ENCODE measurements around the gene CMIP. TPM values are rescaled to one million over a fixed set of nuclear protein-coding genes. Genes with fewer than 3 reads are reported as not detected.

CMIP gene
- total RNA-seq, 3 donors from 2014 or later, result 73.3 to 127 (median 79.8) TPM

DNA sequence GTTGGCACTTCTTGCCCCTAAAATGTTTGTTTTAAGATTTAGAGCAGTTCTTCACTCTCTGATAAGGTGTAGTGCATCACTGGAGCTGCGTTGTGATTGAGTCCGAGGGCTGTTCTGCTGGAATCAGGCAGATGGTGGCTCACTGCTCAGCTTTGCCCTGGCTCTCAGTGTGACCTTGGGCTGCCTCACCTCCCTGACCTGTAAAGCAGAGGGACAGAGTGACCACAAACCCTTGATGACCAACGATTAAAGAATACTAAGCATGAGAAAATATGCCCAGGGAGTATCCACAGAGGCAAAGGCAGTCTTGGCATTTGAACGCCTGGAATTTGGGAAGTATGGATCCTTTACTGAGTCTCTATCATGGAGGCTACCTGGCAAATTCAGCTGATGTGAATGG is 18.1 kb downstream of the CMIP start:
- Histone ChIP-seq H3K36me3 (ENCODE audit: low read depth) (no peaks in the 10 kb centered on the region), H3K4me3 (no peak overlapping the region), H3K9me3 (no peaks in the 10 kb centered on the region), H3K4me1 (ENCODE audit: low read depth) (peaks cover 8% of the 10 kb centered on the region)
- intact Hi-C loops (cut with DNase I, micrococcal nuclease), result no loop called here
- TF ChIP-seq, protein P1, sequence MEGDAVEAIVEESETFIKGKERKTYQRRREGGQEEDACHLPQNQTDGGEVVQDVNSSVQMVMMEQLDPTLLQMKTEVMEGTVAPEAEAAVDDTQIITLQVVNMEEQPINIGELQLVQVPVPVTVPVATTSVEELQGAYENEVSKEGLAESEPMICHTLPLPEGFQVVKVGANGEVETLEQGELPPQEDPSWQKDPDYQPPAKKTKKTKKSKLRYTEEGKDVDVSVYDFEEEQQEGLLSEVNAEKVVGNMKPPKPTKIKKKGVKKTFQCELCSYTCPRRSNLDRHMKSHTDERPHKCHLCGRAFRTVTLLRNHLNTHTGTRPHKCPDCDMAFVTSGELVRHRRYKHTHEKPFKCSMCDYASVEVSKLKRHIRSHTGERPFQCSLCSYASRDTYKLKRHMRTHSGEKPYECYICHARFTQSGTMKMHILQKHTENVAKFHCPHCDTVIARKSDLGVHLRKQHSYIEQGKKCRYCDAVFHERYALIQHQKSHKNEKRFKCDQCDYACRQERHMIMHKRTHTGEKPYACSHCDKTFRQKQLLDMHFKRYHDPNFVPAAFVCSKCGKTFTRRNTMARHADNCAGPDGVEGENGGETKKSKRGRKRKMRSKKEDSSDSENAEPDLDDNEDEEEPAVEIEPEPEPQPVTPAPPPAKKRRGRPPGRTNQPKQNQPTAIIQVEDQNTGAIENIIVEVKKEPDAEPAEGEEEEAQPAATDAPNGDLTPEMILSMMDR (IDR thresholded peaks at IDR 0.05), result no peak
- DNase-seq (no peak), ATAC-seq (no peak)

DNA sequence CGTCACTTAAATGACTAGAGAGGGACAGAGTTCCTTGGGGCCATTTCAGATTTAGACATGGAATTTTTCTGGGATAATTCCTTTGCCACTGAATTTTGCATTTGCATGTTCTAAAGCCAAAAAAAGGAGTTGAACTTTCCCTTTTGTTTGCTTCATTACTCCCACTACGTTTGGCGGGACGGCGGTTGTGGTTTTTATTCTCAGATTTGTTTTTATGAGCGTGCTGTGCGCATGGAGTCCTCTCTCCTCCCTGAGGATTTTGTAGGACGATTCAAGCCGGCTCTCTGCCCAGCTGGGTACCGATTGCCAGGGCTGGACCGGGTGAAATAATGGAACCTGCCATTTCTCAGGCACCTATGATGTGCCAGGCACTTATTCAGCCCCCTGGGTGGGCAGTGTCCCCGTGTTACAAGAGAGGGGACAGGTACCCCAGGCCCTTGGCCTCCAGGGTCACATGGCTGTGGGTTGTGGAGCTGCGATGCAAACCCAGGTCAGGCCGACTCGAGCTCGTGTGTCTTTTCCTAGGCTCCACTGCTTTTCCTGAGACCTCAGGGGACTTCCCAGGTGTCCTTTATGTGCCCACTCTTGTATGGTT is 18.8 kb downstream of the CMIP start:
- intact Hi-C loops (cut with DNase I, micrococcal nuclease), result no loop called here
- TF ChIP-seq, protein P1 (IDR thresholded peaks at IDR 0.05), result no peak
- Histone ChIP-seq H3K9me3 (no peaks in the 10 kb centered on the region), H3K4me1 (ENCODE audit: low read depth) (peaks cover under 1% of the 10 kb centered on the region), H3K36me3 (ENCODE audit: low read depth) (no peaks in the 10 kb centered on the region), H3K4me3 (no peak overlapping the region)
- no peak for ATAC-seq
- DNase-seq, result no peak

- ATAC-seq (no peak), DNase-seq (no peak)
- Histone ChIP-seq H3K9me3 (no peaks in the 10 kb centered on the region), H3K4me1 (ENCODE audit: low read depth) (peaks cover 2% of the 10 kb centered on the region), H3K36me3 (ENCODE audit: low read depth) (no peaks in the 10 kb centered on the region), H3K4me3 (no peak overlapping the region)
- intact Hi-C loops (cut with DNase I, micrococcal nuclease), result no loop called here
- TF ChIP-seq, protein P1 (IDR thresholded peaks at IDR 0.05), result no peak
Measured at GRCh38 chr16:81464279-81464678, 19.7 kb downstream of the CMIP start.

DNA sequence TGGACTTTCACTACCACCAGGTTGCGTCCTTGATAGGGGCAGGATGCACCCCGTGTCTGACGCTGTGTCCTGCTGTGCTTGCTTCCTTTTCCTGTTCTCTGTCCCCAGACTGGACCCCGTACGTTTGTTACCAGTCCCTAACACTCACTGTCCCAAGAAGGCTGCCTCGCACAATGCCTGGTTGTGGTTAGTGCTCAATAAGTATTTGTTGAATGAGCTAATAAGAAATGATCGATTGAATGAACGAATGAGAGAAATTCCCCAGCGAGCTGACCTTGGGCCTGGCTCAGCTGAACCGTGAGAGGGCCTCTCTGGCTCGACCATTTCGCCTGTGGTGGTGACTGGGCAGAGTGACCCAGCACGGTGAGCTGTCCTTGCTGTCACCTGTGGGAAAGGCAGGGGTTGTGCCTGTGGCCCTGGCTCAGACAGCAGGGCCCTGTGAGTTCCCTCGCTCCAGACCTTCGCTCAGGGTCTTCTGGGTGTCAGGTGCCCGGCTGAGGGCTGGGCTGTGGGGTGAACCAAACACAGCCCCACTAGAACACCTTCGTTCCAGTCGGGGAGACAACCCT is 20.9 kb downstream of the CMIP start:
- Histone ChIP-seq H3K36me3 (ENCODE audit: low read depth) (no peaks in the 10 kb centered on the region), H3K4me1 (ENCODE audit: low read depth) (peaks cover 2% of the 10 kb centered on the region), H3K9me3 (no peaks in the 10 kb centered on the region), H3K4me3 (no peak overlapping the region)
- TF ChIP-seq, protein P1 (IDR thresholded peaks at IDR 0.05), result no peak
- intact Hi-C loops (cut with DNase I, micrococcal nuclease), result no loop called here
- ATAC-seq (no peak), DNase-seq (no peak)

- Histone ChIP-seq H3K4me1 (ENCODE audit: low read depth) (peaks cover 2% of the 10 kb centered on the region), H3K36me3 (ENCODE audit: low read depth) (no peaks in the 10 kb centered on the region), H3K4me3 (no peak overlapping the region), H3K9me3 (no peaks in the 10 kb centered on the region)
- DNase-seq (no peak), ATAC-seq (no peak)
- intact Hi-C loops (cut with DNase I, micrococcal nuclease), result no loop called here
- TF ChIP-seq, protein P1 (IDR thresholded peaks at IDR 0.05), result no peak
Measured at GRCh38 chr16:81466356-81466980, 21.9 kb downstream of the CMIP start.

Data from mucosa of descending colon (tissue), 3 donors.